GM18520 (cell line): Measurements from ENCODE around the gene SLAMF1.
"Not testable (repeated sequence)": the region's sequence is repeated elsewhere in the genome, so short reads cannot be mapped to it uniquely, and the experiment has no call there.

Experiments used
- ATAC-seq: cut with Tn5 transposase; IDR thresholded peaks from one replicate; pipeline ENCODE4 v1.9.1; 2021; ENCODE audit not compliant: unreplicated experiment

Gene SLAMF1

GRCh38 chr1:160567858-160568682 lies 78.8 kb downstream of the SLAMF1 start:
- ATAC-seq = no peak

DNA sequence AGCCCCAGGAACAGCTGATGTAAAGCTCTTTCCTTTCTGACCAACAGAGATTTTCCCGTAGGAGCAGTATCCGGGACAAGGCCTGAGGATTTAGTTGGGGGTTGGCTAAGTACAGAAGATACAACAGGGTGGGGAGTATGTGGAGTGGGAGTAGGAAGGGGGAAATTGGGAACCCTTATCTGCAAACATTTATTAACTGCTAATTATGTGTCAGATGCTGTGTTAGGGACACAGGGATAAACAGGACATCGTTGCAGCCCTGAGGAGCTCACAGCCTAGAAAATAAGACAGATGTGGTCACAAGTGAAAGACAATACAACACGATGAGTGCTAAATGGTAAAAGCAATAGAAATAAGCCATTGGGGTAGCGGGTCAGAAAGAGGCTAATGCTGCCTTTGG lies 79.5 kb downstream of the SLAMF1 start:
- no peak for ATAC-seq

DNA sequence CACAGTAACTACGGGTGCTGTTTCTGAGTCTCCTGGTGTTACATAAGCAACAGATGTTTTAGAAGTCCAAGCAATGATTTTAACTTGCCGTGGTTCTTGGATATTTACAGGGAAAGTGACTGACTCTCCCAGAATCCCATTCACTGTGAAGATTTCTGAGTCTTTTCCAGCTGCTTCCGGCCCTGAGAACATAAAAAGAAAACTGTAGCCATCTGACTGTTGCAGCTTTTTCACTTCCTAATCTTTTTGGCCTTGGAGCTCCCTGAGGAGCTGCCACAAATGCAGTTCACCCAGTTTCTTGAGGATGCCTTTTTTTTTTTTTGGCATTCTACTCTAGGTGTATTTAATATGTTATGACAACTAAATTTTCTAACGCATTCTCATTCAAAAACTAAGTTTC lies 81.3 kb downstream of the SLAMF1 start:
- ATAC-seq = no peak

DNA sequence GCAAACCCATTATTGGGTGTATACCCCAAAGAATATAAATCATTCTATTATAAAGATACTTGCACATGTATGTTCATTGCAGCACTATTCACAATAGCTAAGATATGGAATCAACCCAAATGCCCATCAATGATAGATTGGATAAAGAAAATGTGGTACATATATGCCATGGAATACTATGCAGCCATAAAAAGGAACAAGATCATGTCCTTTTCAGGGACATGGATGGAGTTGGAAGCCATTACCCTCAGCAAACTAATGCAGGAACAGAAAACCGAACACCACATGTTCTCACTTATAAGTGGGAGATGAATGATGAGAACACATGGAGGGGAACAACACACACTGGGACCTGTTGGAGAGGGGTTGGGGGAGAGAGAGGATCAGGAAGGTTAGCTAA lies 83.6 kb downstream of the SLAMF1 start:
- ATAC-seq = not testable (repeated sequence)

DNA sequence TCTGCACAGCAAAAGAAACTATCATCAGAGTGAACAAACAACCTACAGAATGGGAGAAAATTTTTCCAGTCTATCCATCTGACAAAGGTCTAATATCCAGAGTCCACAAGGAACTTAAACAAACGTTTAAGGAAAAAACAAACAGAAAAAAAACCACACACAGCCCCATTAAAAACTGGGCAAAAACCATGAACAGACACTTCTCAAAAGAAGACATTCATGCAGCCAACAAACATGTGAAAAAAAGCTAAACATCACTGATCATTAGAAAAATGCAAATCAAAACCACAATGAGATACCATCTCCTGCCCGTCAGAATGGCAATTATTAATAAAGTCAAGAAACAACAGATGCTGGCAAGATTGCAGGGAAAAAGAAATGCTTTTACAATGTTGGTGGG lies 84.1 kb downstream of the SLAMF1 start:
- not testable (repeated sequence) for ATAC-seq

DNA sequence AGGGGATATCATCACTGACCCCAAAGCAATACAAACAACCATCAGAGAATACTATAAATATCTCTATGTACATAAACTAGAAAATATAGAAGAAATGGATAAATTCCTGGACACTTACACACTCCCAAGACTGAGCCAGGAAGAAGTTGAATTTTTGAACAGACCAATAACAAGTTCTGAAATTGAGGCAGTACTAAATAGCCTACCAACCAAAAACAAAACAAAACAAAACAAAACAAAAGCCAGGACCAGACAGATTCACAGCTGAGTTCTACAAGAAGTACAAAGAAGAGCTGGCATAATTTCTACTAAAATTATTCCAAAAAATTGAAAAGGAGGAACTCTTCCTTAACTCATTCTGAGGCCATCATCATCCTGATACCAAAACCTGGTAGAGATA lies 86.0 kb downstream of the SLAMF1 start:
- ATAC-seq = no peak

DNA sequence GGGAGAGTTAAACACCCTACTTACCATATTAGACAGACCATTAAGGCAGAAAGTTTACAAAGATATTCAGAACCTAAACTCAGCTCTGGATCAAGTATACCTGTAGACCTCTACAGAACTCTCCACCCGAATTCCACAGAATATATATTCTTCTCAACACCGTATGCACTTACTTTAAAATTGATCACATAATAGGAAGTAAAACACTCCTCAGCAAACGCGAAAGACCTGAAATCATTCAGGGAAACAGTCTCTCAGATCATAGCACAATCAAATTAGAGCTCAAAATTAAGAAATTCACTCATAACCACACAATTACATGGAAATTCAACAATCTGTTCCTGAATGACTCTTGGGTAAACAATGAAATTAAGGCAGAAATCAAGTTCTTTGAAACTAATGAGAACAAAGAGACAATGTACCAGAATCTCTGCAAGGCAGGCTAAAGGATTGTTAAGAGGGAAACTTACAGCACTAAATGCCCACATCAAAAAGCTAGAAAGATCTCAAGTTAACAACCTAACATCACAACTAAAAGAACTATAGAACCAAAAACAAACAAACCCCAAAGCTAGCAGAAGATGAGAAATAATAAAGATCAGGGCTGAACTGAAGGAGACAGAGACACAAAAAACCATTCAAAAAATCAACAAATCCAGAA lies 86.7 kb downstream of the SLAMF1 start:
- no peak for ATAC-seq

GRCh38 chr1:160559437-160559836 lies 87.4 kb downstream of the SLAMF1 start:
- not testable (repeated sequence) for ATAC-seq

GRCh38 chr1:160558660-160559380 lies 88.0 kb downstream of the SLAMF1 start:
- no peak for ATAC-seq
